OCI-LY7 (cell line): ENCODE measurements around the gene APLP2.
"Not testable (repeated sequence)": the region's sequence is repeated elsewhere in the genome, so short reads cannot be mapped to it uniquely, and the experiment has no call there.

Source experiments
- EZH2phosphoT487 ChIP-seq: fragments of 200-600 bp; sonication (generic); IDR thresholded peaks from 2 replicates; pipeline ENCODE4 v1.6.1; 2018; ENCODE audit warnings: low read depth, borderline replicate concordance, mild to moderate bottlenecking, mixed run types, antibody characterized with exemption, low read length, moderate library complexity, mixed read lengths
- TF ChIP-seq, protein P1 (sequence below): fragments of 200-600 bp; sonication (generic); conservative IDR thresholded peaks from 2 replicates; pipeline ENCODE4 v1.5.1; 2014; ENCODE audit warnings: mild to moderate bottlenecking, antibody characterized with exemption, low read length, moderate library complexity, mixed read lengths

DNA sequence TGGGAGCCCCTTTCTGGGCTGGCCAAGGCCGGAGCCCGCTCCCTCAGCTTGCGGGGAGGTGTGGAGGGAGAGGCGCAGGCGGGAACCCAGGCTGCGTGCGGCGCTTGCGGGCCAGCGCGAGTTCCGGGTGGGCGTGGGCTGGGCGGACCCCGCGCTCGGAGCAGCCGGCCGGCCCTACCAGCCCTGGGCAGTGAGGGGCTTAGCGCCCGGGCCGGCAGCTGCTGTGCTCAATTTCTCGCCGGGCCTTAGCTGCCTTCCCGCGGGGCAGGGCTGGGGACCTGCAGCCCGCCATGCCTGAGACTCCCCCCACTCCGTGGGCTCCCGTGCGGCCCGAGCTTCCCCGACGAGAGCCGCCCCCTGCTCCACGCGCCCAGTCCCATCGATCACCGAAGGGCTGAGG lies 48.1 kb upstream of the APLP2 start:
- TF ChIP-seq, protein P1, sequence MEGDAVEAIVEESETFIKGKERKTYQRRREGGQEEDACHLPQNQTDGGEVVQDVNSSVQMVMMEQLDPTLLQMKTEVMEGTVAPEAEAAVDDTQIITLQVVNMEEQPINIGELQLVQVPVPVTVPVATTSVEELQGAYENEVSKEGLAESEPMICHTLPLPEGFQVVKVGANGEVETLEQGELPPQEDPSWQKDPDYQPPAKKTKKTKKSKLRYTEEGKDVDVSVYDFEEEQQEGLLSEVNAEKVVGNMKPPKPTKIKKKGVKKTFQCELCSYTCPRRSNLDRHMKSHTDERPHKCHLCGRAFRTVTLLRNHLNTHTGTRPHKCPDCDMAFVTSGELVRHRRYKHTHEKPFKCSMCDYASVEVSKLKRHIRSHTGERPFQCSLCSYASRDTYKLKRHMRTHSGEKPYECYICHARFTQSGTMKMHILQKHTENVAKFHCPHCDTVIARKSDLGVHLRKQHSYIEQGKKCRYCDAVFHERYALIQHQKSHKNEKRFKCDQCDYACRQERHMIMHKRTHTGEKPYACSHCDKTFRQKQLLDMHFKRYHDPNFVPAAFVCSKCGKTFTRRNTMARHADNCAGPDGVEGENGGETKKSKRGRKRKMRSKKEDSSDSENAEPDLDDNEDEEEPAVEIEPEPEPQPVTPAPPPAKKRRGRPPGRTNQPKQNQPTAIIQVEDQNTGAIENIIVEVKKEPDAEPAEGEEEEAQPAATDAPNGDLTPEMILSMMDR: not testable (repeated sequence)
- not testable (repeated sequence) for TF ChIP-seq EZH2phosphoT487
